GM12892 (cell line): ENCODE measurements around the gene ANHX.

Experiments used
- POLR2A ChIP-seq: IDR thresholded peaks from 2 replicates; pipeline ENCODE4 v1.6.1; 2011; ENCODE audit warnings: low read depth, low read length, control low read depth
- TAF1 ChIP-seq: IDR thresholded peaks from 2 replicates; pipeline ENCODE4 v1.6.1; 2011; ENCODE audit warnings: low read depth, mild to moderate bottlenecking, control low read depth, low read length, borderline replicate concordance

- no peak for TF ChIP-seq TAF1
- no peak for TF ChIP-seq POLR2A
These were observed 879 bp upstream of the ANHX start for GRCh38 chr12:133236556-133236955.
